Neural cell (in vitro differentiated cells): ENCODE data around the gene OR5K3.

ENCODE experiments used
- CTCF ChIP-seq: fragments of 450-650 bp; IDR thresholded peaks from 2 replicates; pipeline ENCODE4 v1.5.1; 2014; ENCODE audit warnings: antibody characterized with exemption, mild to moderate bottlenecking, moderate library complexity; ENCODE audit not compliant: poor library complexity, severe bottlenecking
- EP300 ChIP-seq: fragments of 450-650 bp; conservative IDR thresholded peaks from 2 replicates; pipeline ENCODE4 v1.6.1; 2014; ENCODE audit warnings: antibody characterized with exemption, mild to moderate bottlenecking, moderate library complexity; ENCODE audit not compliant: poor library complexity, severe bottlenecking
- EZH2 ChIP-seq: fragments of 200-600, 300-800 bp; shearing (Covaris generic), sonication (generic); IDR thresholded peaks from 2 replicates; pipeline ENCODE4 v1.6.1; 2014; ENCODE audit warnings: antibody characterized with exemption, low read length, borderline replicate concordance, mild to moderate bottlenecking; ENCODE audit not compliant: insufficient read depth, poor library complexity, severe bottlenecking
- MXI1 ChIP-seq: fragments of 450-650 bp; conservative IDR thresholded peaks from 2 replicates; pipeline ENCODE4 v1.6.1; 2014; ENCODE audit warnings: antibody characterized with exemption, mild to moderate bottlenecking; ENCODE audit not compliant: poor library complexity, severe bottlenecking
- POLR2AphosphoS5 ChIP-seq: IDR thresholded peaks from 2 replicates; pipeline ENCODE4 v1.6.1; 2012
- RAD21 ChIP-seq: fragments of 450-650 bp; conservative IDR thresholded peaks from 2 replicates; pipeline ENCODE4 v1.6.1; 2014; ENCODE audit warnings: antibody characterized with exemption, mild to moderate bottlenecking, moderate library complexity
- REST ChIP-seq: IDR thresholded peaks from 2 replicates; pipeline ENCODE4 v1.6.1; 2012; ENCODE audit warnings: borderline replicate concordance
- SMC3 ChIP-seq: fragments of 450-650 bp; conservative IDR thresholded peaks from 2 replicates; pipeline ENCODE4 v1.6.1; 2014; ENCODE audit warnings: antibody characterized with exemption, mild to moderate bottlenecking, moderate library complexity; ENCODE audit not compliant: poor library complexity

- TF ChIP-seq CTCF: no peak
- TF ChIP-seq EZH2: no peak
- TF ChIP-seq SMC3: no peak
- TF ChIP-seq POLR2AphosphoS5: no peak
- TF ChIP-seq RAD21: no peak
- no peak for TF ChIP-seq EP300
- TF ChIP-seq REST: no peak
- no peak for TF ChIP-seq MXI1
Measured at GRCh38 chr3:98343647-98344507, 46.6 kb upstream of the OR5K3 start.
